Measurements from ENCODE around the gene ZMYM2.
"Not testable (repeated sequence)": the region's sequence is repeated elsewhere in the genome, so short reads cannot be mapped to it uniquely, and the experiment has no call there.

The ZMYM2 gene

GRCh38 chr13:19961489-19961888 is 3.0 kb downstream of the ZMYM2 start:
- DNase-seq (ENCODE audit: insufficient read length, low spot score) (no peak), FAIRE-seq (no peak)
- TF ChIP-seq POLR2A (IDR thresholded peaks at IDR 0.05; ENCODE audit: low read depth, low read length), result no peak

GRCh38 chr13:19961924-19962323 is 3.4 kb downstream of the ZMYM2 start:
- FAIRE-seq, result no peak
- DNase-seq (ENCODE audit: insufficient read length, low spot score), result no peak
- TF ChIP-seq POLR2A (IDR thresholded peaks at IDR 0.05; ENCODE audit: low read depth, low read length), result no peak

DNA sequence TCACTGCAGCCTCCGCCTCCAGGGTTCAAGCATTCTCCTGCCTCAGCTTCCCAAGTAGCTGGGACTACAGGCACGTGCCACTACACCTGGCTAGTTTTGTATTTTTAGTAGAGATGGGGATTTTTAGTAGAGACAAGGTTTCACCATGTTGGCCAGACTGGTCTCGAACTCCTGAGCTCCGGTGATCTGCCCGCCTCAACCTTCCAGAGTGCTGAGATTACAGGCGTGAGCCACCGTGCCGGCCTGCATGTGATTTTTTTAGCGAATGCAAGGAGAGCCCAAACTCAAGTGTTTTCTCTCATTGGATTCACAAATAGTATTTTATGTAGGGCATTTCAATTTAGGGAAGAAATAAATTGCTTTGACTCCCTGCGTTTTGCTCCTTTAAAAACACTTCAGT is 4.4 kb downstream of the ZMYM2 start:
- no peak for TF ChIP-seq POLR2A (IDR thresholded peaks at IDR 0.05; ENCODE audit: low read depth, low read length)
- FAIRE-seq, result no peak
- DNase-seq (ENCODE audit: insufficient read length, low spot score), result no peak

GRCh38 chr13:19967621-19968020 is 9.1 kb downstream of the ZMYM2 start:
- no peak for FAIRE-seq
- TF ChIP-seq POLR2A (IDR thresholded peaks at IDR 0.05; ENCODE audit: low read depth, low read length), result no peak
- no peak for DNase-seq (ENCODE audit: insufficient read length, low spot score)

DNA sequence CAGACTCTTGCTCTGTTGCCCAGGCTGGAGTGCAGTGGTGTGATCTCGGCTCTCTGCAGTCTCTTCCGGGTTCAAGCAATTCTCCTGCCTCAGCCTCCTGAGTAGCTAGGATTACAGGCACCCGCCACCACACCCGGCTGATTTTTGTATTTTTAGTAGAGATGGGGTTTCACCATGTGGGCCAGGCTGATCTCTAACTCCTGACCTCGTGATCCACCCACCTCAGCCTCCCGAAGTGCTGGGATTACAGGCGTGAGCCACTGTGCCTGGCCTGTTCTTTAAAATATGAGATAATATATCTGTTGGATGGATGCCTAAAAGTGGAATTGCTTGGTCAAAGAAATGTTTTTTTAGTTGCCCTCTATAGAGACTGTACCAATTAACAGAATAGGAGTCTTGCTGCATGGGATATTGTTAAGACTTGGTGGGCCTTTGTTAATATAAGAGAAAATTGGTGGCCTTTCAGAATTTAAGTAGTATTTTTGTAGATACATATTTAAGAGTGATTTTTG is 16.0 kb downstream of the ZMYM2 start:
- DNase-seq (ENCODE audit: insufficient read length, low spot score), result not testable (repeated sequence)

DNA sequence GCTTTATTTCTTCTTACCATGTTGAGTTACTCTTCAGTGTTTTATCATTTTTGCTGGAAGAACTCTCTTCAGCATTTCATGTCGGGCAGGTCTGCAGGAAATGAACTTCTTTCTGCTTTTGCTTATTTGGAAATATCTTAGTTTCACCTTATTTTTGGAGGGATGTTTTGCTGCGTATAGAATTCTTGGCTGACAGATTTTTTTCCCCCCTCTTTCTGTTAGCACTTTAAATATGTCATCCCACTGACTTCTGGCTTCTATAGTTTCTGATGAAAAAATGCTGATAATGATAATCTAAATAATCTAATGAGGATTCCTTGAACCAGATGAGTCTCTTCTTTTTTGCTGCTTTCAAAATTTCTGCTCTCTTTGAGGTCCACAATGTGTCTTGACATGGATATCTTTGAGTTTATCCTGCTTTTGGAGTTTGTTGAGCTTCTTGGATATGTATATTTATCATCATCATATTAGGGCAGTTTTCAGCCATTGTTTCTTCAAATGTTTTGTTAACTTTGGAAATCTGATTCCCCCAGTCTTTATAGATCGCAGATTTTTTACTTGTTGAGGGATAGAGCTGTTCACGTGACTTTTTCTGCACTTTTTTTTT is 20.4 kb downstream of the ZMYM2 start:
- no peak for TF ChIP-seq POLR2A (IDR thresholded peaks at IDR 0.05; ENCODE audit: low read depth, low read length)
- DNase-seq (ENCODE audit: insufficient read length, low spot score) (no peak), FAIRE-seq (no peak)

More for the DNA sequence above, 16.0 kb downstream of the ZMYM2 start:
- not testable (repeated sequence) for FAIRE-seq

DNA sequence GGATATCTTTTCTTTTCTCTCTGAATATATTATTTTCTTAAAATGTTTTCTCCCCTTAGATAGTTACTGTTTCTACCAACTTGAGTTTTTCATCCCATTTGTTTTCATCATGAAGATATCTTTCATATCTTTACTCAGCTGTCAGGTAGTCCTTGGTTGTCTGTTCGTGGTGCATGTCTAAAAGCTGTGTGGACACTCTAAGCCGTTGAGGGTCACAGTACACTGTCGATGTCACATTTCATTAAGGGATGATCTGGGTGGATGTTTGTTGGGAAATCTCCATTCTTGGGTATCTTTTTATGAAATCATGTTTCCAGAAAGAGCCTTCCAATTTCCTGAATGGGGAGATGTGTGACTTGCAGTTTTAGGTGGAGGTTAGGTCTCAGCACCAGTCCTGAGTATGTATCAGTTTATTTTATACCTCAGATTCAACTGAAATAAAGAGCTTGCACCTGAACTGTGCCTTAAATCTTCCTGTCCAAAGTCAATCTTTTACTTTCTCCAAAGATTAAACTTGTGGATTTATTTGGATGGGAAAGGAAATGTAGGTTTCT is 23.2 kb downstream of the ZMYM2 start:
- no peak for TF ChIP-seq POLR2A (IDR thresholded peaks at IDR 0.05; ENCODE audit: low read depth, low read length)
- DNase-seq (ENCODE audit: insufficient read length, low spot score) (no peak), FAIRE-seq (no peak)

DNA sequence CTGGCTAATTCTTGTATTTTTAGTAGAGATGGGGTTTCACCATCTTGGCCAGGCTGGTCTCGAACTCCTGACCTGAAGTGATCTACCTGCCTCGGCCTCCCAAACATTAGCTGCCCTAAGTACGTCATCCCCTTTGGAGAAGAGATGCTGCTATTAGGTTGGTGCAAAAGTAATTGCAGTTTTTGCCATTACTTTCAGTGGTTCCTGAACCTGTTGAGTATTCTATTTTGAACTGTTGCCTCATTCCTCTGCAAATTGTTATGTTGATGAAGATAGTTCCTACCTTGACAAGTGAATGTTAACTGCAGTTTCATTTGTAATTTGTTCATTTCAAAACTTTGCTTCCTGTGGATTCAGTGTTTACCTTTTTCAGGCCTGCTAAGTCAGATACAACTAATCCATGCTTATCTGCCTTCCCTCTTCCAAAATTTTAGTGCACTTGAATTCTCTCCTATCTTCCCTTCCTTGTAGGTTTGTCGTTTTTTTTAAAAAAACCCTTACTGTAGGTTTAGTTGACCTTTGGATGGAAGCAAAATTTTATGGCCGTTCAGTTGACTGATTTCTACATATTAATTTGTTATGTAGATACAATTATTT is 24.0 kb downstream of the ZMYM2 start:
- no peak for DNase-seq (ENCODE audit: insufficient read length, low spot score)
- no peak for TF ChIP-seq POLR2A (IDR thresholded peaks at IDR 0.05; ENCODE audit: low read depth, low read length)
- FAIRE-seq, result no peak

DNA sequence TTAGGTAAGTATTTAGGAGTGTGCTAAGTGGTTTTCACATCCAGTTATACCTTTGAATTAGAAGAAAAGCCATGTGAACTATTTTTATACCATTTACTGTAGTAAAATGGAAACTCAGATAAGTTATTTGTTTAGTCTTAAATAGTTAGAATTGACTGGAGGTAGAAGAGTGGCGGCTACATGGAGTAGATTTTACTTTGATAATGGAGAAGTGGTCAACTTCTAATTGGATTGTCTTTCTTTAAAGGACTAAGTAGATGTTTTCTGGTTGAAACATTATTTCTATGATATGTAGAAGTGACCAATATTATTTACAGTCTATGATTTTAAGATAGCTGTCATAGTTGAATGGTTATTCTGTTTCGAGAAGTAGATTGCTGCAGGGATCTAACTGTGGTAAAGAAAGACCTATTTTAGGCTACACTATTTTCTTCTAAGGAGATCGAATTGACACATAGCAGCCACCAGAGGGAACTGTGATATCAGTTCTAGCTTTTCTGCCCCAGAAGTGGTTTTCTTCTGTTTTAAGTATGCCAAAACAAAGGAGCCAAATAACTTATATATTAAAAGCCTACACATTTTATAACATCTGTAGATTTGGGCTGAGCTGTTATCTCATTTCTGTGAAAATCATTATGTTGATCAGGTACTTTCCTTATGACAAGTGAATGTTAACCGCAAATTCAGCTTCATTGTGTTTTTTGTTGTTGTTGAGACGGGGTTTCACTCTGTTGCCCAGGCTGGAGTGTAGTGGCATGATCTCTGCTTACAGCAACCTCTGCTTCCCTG is 26.1 kb downstream of the ZMYM2 start:
- FAIRE-seq, result no peak
- no peak for TF ChIP-seq POLR2A (IDR thresholded peaks at IDR 0.05; ENCODE audit: low read depth, low read length)
- DNase-seq (ENCODE audit: insufficient read length, low spot score), result peak; percentile 5

GRCh38 chr13:19985219-19985556 is 26.7 kb downstream of the ZMYM2 start:
- no peak for TF ChIP-seq POLR2A (IDR thresholded peaks at IDR 0.05; ENCODE audit: low read depth, low read length)

DNA sequence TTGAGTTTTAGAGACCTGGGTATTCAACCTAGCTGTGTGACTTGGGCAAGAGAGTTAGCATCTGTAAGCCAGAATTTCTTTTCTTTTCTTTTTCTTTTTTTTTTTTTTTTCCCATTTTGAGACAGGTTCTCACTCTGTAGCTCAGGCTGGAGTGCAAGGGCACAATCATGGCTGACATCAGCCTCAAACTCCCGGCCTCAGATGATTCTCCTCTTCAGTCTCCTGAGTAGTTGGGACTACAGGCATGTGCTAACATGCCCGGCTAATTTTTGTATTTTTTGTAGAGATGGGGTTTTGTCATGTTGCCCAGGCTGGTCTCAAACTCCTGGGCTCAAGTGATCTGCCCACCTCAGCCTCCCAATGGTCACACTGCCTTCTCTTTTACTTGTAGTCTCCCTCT is 33.0 kb downstream of the ZMYM2 start:
- FAIRE-seq (no peak), DNase-seq (ENCODE audit: insufficient read length, low spot score) (no peak)
- TF ChIP-seq POLR2A (IDR thresholded peaks at IDR 0.05; ENCODE audit: low read depth, low read length), result no peak

More at GRCh38 chr13:19985219-19985556, 26.7 kb downstream of the ZMYM2 start:
- FAIRE-seq (no peak), DNase-seq (ENCODE audit: insufficient read length, low spot score) (no peak)

DNA sequence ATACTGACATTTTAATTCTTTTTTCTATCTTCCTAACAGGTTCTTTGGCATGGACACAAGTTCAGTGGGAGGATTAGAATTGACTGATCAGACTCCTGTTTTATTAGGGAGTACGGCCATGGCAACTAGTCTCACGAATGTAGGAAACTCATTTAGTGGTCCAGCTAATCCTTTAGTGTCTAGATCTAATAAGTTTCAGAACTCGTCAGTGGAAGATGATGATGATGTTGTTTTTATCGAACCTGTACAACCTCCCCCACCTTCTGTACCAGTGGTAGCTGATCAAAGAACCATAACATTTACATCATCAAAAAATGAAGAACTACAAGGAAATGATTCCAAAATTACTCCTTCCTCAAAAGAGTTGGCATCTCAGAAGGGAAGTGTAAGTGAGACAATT is 34.5 kb downstream of the ZMYM2 start:
- DNase-seq (ENCODE audit: insufficient read length, low spot score) (no peak), FAIRE-seq (no peak)
- no peak for TF ChIP-seq POLR2A (IDR thresholded peaks at IDR 0.05; ENCODE audit: low read depth, low read length)

- FAIRE-seq, result no peak
- no peak for DNase-seq (ENCODE audit: insufficient read length, low spot score)
- no peak for TF ChIP-seq POLR2A (IDR thresholded peaks at IDR 0.05; ENCODE audit: low read depth, low read length)
Measured at GRCh38 chr13:19998960-19999359, 40.4 kb downstream of the ZMYM2 start.

DNA sequence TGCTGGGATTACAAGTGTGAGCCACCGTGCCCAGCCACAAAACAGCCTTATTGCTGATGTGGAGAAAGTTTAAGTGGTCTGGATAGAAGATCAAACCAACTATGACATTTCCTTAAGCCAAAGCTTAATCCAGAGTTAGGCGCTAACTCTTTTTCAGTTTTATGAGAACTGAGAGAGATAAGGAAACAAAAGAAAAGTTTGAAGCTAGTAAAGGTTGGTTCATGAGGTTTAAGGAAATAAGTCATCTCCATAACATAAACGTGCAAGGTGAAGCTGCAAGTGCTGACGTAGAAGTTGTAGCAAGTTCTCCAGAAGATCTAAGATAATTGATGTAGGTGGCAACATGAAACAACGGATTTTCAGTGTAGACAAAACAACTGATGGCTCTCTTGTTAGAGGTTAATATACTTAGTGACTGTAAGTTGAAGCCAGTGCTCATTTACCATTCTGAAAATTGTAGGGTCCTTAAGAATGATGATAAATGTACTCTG is 41.6 kb downstream of the ZMYM2 start:
- no peak for TF ChIP-seq POLR2A (IDR thresholded peaks at IDR 0.05; ENCODE audit: low read depth, low read length)
- FAIRE-seq, result no peak
- no peak for DNase-seq (ENCODE audit: insufficient read length, low spot score)

Data from H54 (cell line).